ENCODE data around the gene SET. TPM values are rescaled to one million over a fixed set of nuclear protein-coding genes. Genes with fewer than 3 reads are reported as not detected.

Gene SET
- total and polyA plus RNA-seq, 2 of the 8 experiments (the other 6 are each of a cell fraction or from before 2014, with no cell fraction given) = 466 to 1,345 TPM

GRCh38 chr9:128718047-128718446 is 29.0 kb downstream of the SET start:
- Histone ChIP-seq H4K8ac (ENCODE audit: extremely low read depth, insufficient read depth, low read length) (no peak overlapping the region), H4K20me1 (replicated peaks in 1 of 2; ENCODE audit: control insufficient read depth in 1 of 2, insufficient read depth in 2 of 2, low read length in 2 of 2) (peaks cover 0 to 2% of the 10 kb centered on the region in 2 experiments), H3K14ac (ENCODE audit: insufficient read length) (no peak overlapping the region), H3K4me1 (replicated peaks in 1 of 4; ENCODE audit: control insufficient read depth in 3 of 4, insufficient read depth in 4 of 4, low read length in 3 of 4) (no peaks in the 10 kb centered on the region; a peak in 1 of 7 replicates), H3K4ac (replicated peaks; ENCODE audit: insufficient read length, low read depth, low read length) (no peak overlapping the region), H3K79me1 (ENCODE audit: low read depth, low read length) (peaks cover 3% of the 10 kb centered on the region; the same call in 1 of the 2 replicates), H2BK20ac (ENCODE audit: low read length) (no peak overlapping the region), H3K9me3 (ENCODE audit: insufficient read depth in 2 of 2, low read depth in 1 of 2, low read length in 1 of 2) (no peaks in the 10 kb centered on the region), H3K4me2 (ENCODE audit: insufficient read depth in 1 of 2, low read depth in 2 of 2, low read length in 2 of 2) (no peak overlapping the region), H3K56ac (replicated peaks; ENCODE audit: insufficient read length, low read depth, low read length) (no peak overlapping the region), H3K27ac (ENCODE audit: low read depth, low read length) (no peak overlapping the region), H3K36me3 (ENCODE audit: control insufficient read depth in 2 of 4, insufficient read depth in 4 of 4, low read length in 3 of 4) (peaks cover 0 to 15% (median 12%) of the 10 kb centered on the region in 4 experiments; a peak in 5 of 8 replicates), H2BK120ac (replicated peaks; ENCODE audit: low read depth, low read length) (no peak overlapping the region), H3K9ac (replicated peaks in 1 of 4; ENCODE audit: extremely low read depth in 1 of 4, low read depth in 3 of 4, low read length in 3 of 4) (no peak overlapping the region), H2AFZ (ENCODE audit: low read length) (no peak overlapping the region), H3K23ac (ENCODE audit: insufficient read length) (no peak overlapping the region), H4K91ac (replicated peaks; ENCODE audit: insufficient read length, low read length) (no peak overlapping the region), H2BK15ac (ENCODE audit: low read length) (no peak overlapping the region), H2BK5ac (ENCODE audit: low read depth, low read length) (no peak overlapping the region), H3K27me3 (replicated peaks in 1 of 4; ENCODE audit: control insufficient read depth in 3 of 4, extremely low read depth in 1 of 4, insufficient read depth in 3 of 4, low read length in 3 of 4) (no peaks in the 10 kb centered on the region), H2BK12ac (ENCODE audit: low read depth, low read length) (no peak overlapping the region), H2AK5ac (ENCODE audit: low read depth, low read length) (no peak overlapping the region), H3K79me2 (ENCODE audit: control insufficient read depth in 1 of 2, insufficient read depth in 2 of 2, low read length in 2 of 2) (no peaks in the 10 kb centered on the region), H3K4me3 (ENCODE audit: extremely low read depth in 1 of 4, insufficient read depth in 2 of 4, low read depth in 3 of 4, low read length in 4 of 4) (no peak overlapping the region), H3K23me2 (ENCODE audit: low read depth, low read length) (no peaks in the 10 kb centered on the region; the same call in 1 of the 2 replicates), H3K18ac (ENCODE audit: extremely low read depth, low read length) (no peak overlapping the region), H4K5ac (ENCODE audit: insufficient read length, low read depth, low read length) (no peak overlapping the region)
- TF ChIP-seq SP4 (IDR thresholded peaks at IDR 0.05; ENCODE audit: low read length) = no peak
- no peak for TF ChIP-seq JUN (IDR thresholded peaks at IDR 0.05; ENCODE audit: low read depth, low read length)
- TF ChIP-seq FOSL1 (IDR thresholded peaks at IDR 0.05; ENCODE audit: insufficient read depth, low read depth, low read length) = no peak
- no peak for TF ChIP-seq SP2 (IDR thresholded peaks at IDR 0.05; ENCODE audit: low read length)
- no peak for TF ChIP-seq PHF8 (conservative IDR thresholded peaks at IDR 0.05; ENCODE audit: low read depth, low read length)
- no peak for TF ChIP-seq SRF (IDR thresholded peaks at IDR 0.05; ENCODE audit: low read depth, low read length)
- no peak for TF ChIP-seq GABPA (IDR thresholded peaks at IDR 0.05; ENCODE audit: borderline replicate concordance, insufficient read depth, low read length)
- no peak for TF ChIP-seq KDM4A (IDR thresholded peaks at IDR 0.05; ENCODE audit: low read depth, low read length, severe bottlenecking)
- TF ChIP-seq JUND (IDR thresholded peaks at IDR 0.05; ENCODE audit: low read length) = no peak
- TF ChIP-seq, protein P1, sequence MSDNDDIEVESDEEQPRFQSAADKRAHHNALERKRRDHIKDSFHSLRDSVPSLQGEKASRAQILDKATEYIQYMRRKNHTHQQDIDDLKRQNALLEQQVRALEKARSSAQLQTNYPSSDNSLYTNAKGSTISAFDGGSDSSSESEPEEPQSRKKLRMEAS (IDR thresholded peaks at IDR 0.05) = no peak
- TF ChIP-seq SP1 (IDR thresholded peaks at IDR 0.05; ENCODE audit: low read depth, low read length) = no peak
- no peak for TF ChIP-seq HDAC6 (IDR thresholded peaks at IDR 0.05; ENCODE audit: low read depth, low read length)
- FAIRE-seq = no peak
- ChIA-PET CTCF (ENCODE audit: partially characterized antibody) (interaction anchor here (0.6 to 3.0 kb wide), 2 partner anchors 16 to 760 kb away, joined by 3 to 13 read pairs; partner anchors contain the start of gene PKN3), POLR2A (ENCODE audit: partially characterized antibody) (interaction anchor here (0.6 to 46.1 kb wide), 5 partner anchors 9 to 110 kb away, joined by 3 to 1197 read pairs (median 4); partner anchors contain the start of genes DYNC2I2 and SET)
- DNase-seq (ENCODE audit: low read depth in 1 of 2, low spot score in 2 of 2) = no peak
- WGBS, 2 experiments (ENCODE audit: extremely low coverage in 1 of 2, insufficient coverage in 1 of 2, insufficient read length in 1 of 2, insufficient replicate concordance in 2 of 2, low coverage in 1 of 2, low lambda C conversion rate in 2 of 2, missing lambda C conversion rate in 1 of 2) = 92% methylated on average over 8 of the region's 8 CpGs; no CpG with 5 or more reads in 1 of the 2 experiments

Measured in H1 (cell line).